CD14-positive monocyte (primary cell): ENCODE results near the gene DMAC2L. TPM values are rescaled to one million over a fixed set of nuclear protein-coding genes. Genes with fewer than 3 reads are reported as not detected.

Source experiments
- DNase-seq, 3 donors: peaks; one replicate each; pipeline ENCODE4 v3.0.0-alpha.2; 2011 to 2022
- H2AFZ ChIP-seq: 2 replicates; pipeline ENCODE4 v1.6.0; 2012; ENCODE audit warnings: mild to moderate bottlenecking, low read depth, low read length, inconsistent platforms; ENCODE audit not compliant: insufficient read depth, poor library complexity, severe bottlenecking
- H3K27ac ChIP-seq, 2 donors: 1 replicate in 1 of 2; 2 replicates in 1 of 2; pipeline ENCODE4 v1.5.1; 2012 to 2013; ENCODE audit warnings: low read length in 2 of 2, control low read depth in 1 of 2, inconsistent platforms in 1 of 2, low read depth in 1 of 2, mild to moderate bottlenecking in 1 of 2
- H3K27me3 ChIP-seq, 2 donors: one replicate each; pipeline versions ENCODE4 v1.6.0 to v1.6.1; 2011 to 2013; ENCODE audit warnings: low read length in 2 of 2; ENCODE audit not compliant: control insufficient read depth in 2 of 2, insufficient read depth in 2 of 2
- H3K36me3 ChIP-seq, 2 donors: replicated peaks in 1 of 2; 1 replicate in 1 of 2; 2 replicates in 1 of 2; pipeline versions ENCODE4 v1.5.1 to v1.6.1; 2012 to 2013; ENCODE audit warnings: low read length in 2 of 2, control low read depth in 1 of 2, inconsistent platforms in 1 of 2, mild to moderate bottlenecking in 1 of 2; ENCODE audit not compliant: insufficient read depth in 2 of 2, control insufficient read depth in 1 of 2
- H3K4me1 ChIP-seq, 2 donors: 1 replicate in 1 of 2; 2 replicates in 1 of 2; pipeline versions ENCODE4 v1.5.1 to v1.6.1; 2012 to 2013; ENCODE audit warnings: low read length in 2 of 2, control low read depth in 1 of 2, inconsistent platforms in 1 of 2, mild to moderate bottlenecking in 1 of 2, moderate library complexity in 1 of 2; ENCODE audit not compliant: insufficient read depth in 2 of 2, control insufficient read depth in 1 of 2
- H3K4me2 ChIP-seq: replicated peaks from 2 replicates; pipeline ENCODE3; 2012; ENCODE audit warnings: low read length, moderate library complexity, mild to moderate bottlenecking; ENCODE audit not compliant: poor library complexity, severe bottlenecking; ENCODE audit errors: extremely low read depth
- H3K4me3 ChIP-seq, 3 experiments: fragments of 200-600 bp in 1 of 3; sonication (generic) in 1 of 3; replicated peaks in 1 of 3; 1 replicate in 2 of 3; 2 replicates in 1 of 3; pipeline ENCODE4 v1.5.1; 2011 to 2013; ENCODE audit warnings: low read length in 3 of 3, mild to moderate bottlenecking in 3 of 3, control low read depth in 2 of 3, low read depth in 2 of 3, inconsistent platforms in 1 of 3, moderate library complexity in 1 of 3
- H3K79me2 ChIP-seq: 2 replicates; pipeline ENCODE4 v1.6.0; 2012; ENCODE audit warnings: mild to moderate bottlenecking, control low read depth, inconsistent platforms, low read length, moderate library complexity; ENCODE audit not compliant: insufficient read depth
- H3K9ac ChIP-seq: 2 replicates; pipeline ENCODE4 v1.6.0; 2017; ENCODE audit warnings: low read length, mild to moderate bottlenecking; ENCODE audit not compliant: insufficient read depth, poor library complexity, severe bottlenecking
- H3K9me3 ChIP-seq, 2 donors: replicated peaks in 1 of 2; 1 replicate in 1 of 2; 2 replicates in 1 of 2; pipeline versions ENCODE4 v1.5.1 to v1.6.1; 2012 to 2013; ENCODE audit warnings: low read length in 2 of 2, control low read depth in 1 of 2; ENCODE audit not compliant: control insufficient read depth in 1 of 2, insufficient read depth in 1 of 2
- H4K20me1 ChIP-seq: 2 replicates; pipeline ENCODE4 v1.6.0; 2012; ENCODE audit warnings: mild to moderate bottlenecking, low read length, control low read depth, moderate library complexity; ENCODE audit not compliant: insufficient read depth
- H3K27ac Mint-ChIP-seq, 7 donors: one replicate each; pipeline ENCODE4 v1.8.0; 2020; ENCODE audit warnings: mild to moderate bottlenecking in 7 of 7, mixed read lengths in 7 of 7, moderate library complexity in 6 of 7, inconsistent platforms in 2 of 7
- H3K27me3 Mint-ChIP-seq, 3 donors: one replicate each; pipeline ENCODE4 v1.8.0; 2021 to 2022; ENCODE audit warnings: low read depth in 3 of 3, mild to moderate bottlenecking in 3 of 3, mixed read lengths in 3 of 3, moderate library complexity in 3 of 3, inconsistent platforms in 1 of 3
- H3K36me3 Mint-ChIP-seq, 2 donors: one replicate each; pipeline ENCODE4 v1.8.0; 2020; ENCODE audit warnings: mixed read lengths in 2 of 2, inconsistent platforms in 1 of 2, mild to moderate bottlenecking in 1 of 2
- H3K4me1 Mint-ChIP-seq: one replicate; pipeline ENCODE4 v1.8.0; 2020; ENCODE audit warnings: mild to moderate bottlenecking, mixed read lengths
- H3K4me3 Mint-ChIP-seq, 2 donors: one replicate each; pipeline ENCODE4 v1.8.0; 2020; ENCODE audit warnings: mild to moderate bottlenecking in 2 of 2, mixed read lengths in 2 of 2, moderate library complexity in 1 of 2
- H3K9me3 Mint-ChIP-seq, 7 donors: one replicate each; pipeline ENCODE4 v1.8.0; 2020 to 2022; ENCODE audit warnings: mixed read lengths in 7 of 7, mild to moderate bottlenecking in 6 of 7, moderate library complexity in 6 of 7, inconsistent platforms in 2 of 7
- CTCF ChIP-seq: fragments of 200-600 bp; IDR thresholded peaks from one replicate; pipeline ENCODE4 v1.8.0; 2022; ENCODE audit warnings: antibody characterized with exemption, mild to moderate bottlenecking
- WGBS: methylation state at CpG from one replicate; pipeline ENCODE4 v1.1.5; 2013; ENCODE audit warnings: missing lambda C conversion rate; ENCODE audit not compliant: insufficient coverage; 5-methylcytosine and 5-hydroxymethylcytosine counted together
- intact Hi-C, 2 donors: fragments of 100-400 bp; cut with micrococcal nuclease; formaldehyde crosslinking; loops; one replicate each; pipeline versions ENCODE4 v1.15.0 to v1.15.1; 2023
- polyA plus RNA-seq, 3 donors: library from polyadenylated mRNA; depleted of rRNA in 1 of 3; unstranded in 2 of 3; stranded (reverse) in 1 of 3; fragments of 300-500 nt in 2 of 3; fragments of >200 nt in 1 of 3; fragmentation: Illumina TruSeq in 2 of 3; gene quantifications; 1 replicate in 2 of 3; 2 replicates in 1 of 3; pipeline ENCODE4 v1.2.3, GENCODE V29; 2012 to 2021

Gene DMAC2L
- polyA plus RNA-seq, 3 donors: 13.4 to 17.3 (median 16.4) TPM

- Histone ChIP-seq H4K20me1 (no peaks in the 10 kb centered on the region), H3K4me2 (peak overlapping the region; percentile 81), H3K4me1 (peaks cover 15 to 16% of the 10 kb centered on the region in 2 donors), H3K9ac (peak overlapping the region; percentile 64), H2AFZ (peak overlapping the region; percentile 71), H3K9me3 (no peaks in the 10 kb centered on the region), H3K4me3 (peak overlapping the region; percentile 47 to 97 (median 81)), H3K36me3 (peaks cover 0 to 3% of the 10 kb centered on the region in 2 donors), H3K27ac (peak overlapping the region; percentile 48 to 91), H3K79me2 (no peaks in the 10 kb centered on the region), H3K27me3 (no peaks in the 10 kb centered on the region)
- intact Hi-C loops: no loop called here
- H3K27ac Mint-ChIP-seq: peak overlapping the region; percentile 82 to 95 (median 93)
- no peak for TF ChIP-seq CTCF
- H3K9me3 Mint-ChIP-seq: peaks cover 0 to 9% (median 6%) of the 10 kb centered on the region in 7 donors
- peak overlapping the region; percentile 88 to 95 for H3K4me3 Mint-ChIP-seq
- DNase-seq: peak in 1 of 3 donors; percentile 20
- peaks cover 27% of the 10 kb centered on the region for H3K4me1 Mint-ChIP-seq
- peaks cover 9 to 10% of the 10 kb centered on the region in 2 donors for H3K36me3 Mint-ChIP-seq
- 0% methylated on average over 12 of the region's 14 CpGs for WGBS
- H3K27me3 Mint-ChIP-seq: peaks cover 1 to 2% (median 2%) of the 10 kb centered on the region in 3 donors
These were observed 50.9 kb downstream of the DMAC2L start for GRCh38 chr14:50362764-50363713.

- Histone ChIP-seq H3K79me2 (no peaks in the 10 kb centered on the region), H3K9ac (peak overlapping the region; percentile 64), H3K4me2 (peak overlapping the region; percentile 81), H4K20me1 (no peaks in the 10 kb centered on the region), H2AFZ (peak overlapping the region; percentile 71), H3K27ac (peak overlapping the region; percentile 48 to 91), H3K27me3 (no peaks in the 10 kb centered on the region), H3K36me3 (no peaks in the 10 kb centered on the region), H3K4me1 (peaks cover 15 to 16% of the 10 kb centered on the region in 2 donors), H3K4me3 (peak overlapping the region; percentile 47 to 97 (median 81)), H3K9me3 (no peaks in the 10 kb centered on the region)
- 4% methylated on average over 4 of the region's 4 CpGs for WGBS
- H3K27ac Mint-ChIP-seq: peak overlapping the region; percentile 82 to 95 (median 93)
- H3K27me3 Mint-ChIP-seq: peaks cover 1 to 2% (median 2%) of the 10 kb centered on the region in 3 donors
- DNase-seq: peak; percentile 56 to 61 (median 59)
- H3K36me3 Mint-ChIP-seq: peaks cover 3 to 5% of the 10 kb centered on the region in 2 donors
- H3K4me3 Mint-ChIP-seq: peak overlapping the region; percentile 88 to 95
- H3K4me1 Mint-ChIP-seq: peaks cover 27% of the 10 kb centered on the region
- H3K9me3 Mint-ChIP-seq: peaks cover 0 to 9% (median 6%) of the 10 kb centered on the region in 7 donors
- TF ChIP-seq CTCF: no peak
- intact Hi-C loops: no loop called here
These were observed 51.6 kb downstream of the DMAC2L start for GRCh38 chr14:50363714-50364111.
